HG02588 (cell line): ENCODE measurements around the gene SPINK8.
"Not testable (repeated sequence)": the region's sequence is repeated elsewhere in the genome, so short reads cannot be mapped to it uniquely, and the experiment has no call there.

Experiments used
- ATAC-seq: cut with Tn5 transposase; IDR thresholded peaks from one replicate; pipeline ENCODE4 v1.9.1; 2021; ENCODE audit warnings: mild to moderate bottlenecking, moderate library complexity; ENCODE audit not compliant: unreplicated experiment

Gene SPINK8

GRCh38 chr3:48333346-48334245 lies at the start of gene SPINK8:
SPINK8 (minus strand) TSS chr3:48333661; CDS start chr3:48328341, 5,320 bp downstream.
- ATAC-seq: not testable (repeated sequence)

GRCh38 chr3:48372862-48373435 lies 39.5 kb upstream of the SPINK8 start:
- ATAC-seq: no peak

GRCh38 chr3:48372377-48372770 lies 38.9 kb upstream of the SPINK8 start:
- no peak for ATAC-seq

GRCh38 chr3:48371651-48372376 lies 38.4 kb upstream of the SPINK8 start, which contains the start of gene FBXW12:
FBXW12 (plus strand) TSS chr3:48372219; CDS start chr3:48372768, 549 bp downstream.
- ATAC-seq: no peak

GRCh38 chr3:48370333-48370713 lies 36.9 kb upstream of the SPINK8 start:
- no peak for ATAC-seq

- no peak for ATAC-seq
Observed at GRCh38 chr3:48369693-48370332, 36.4 kb upstream of the SPINK8 start.

GRCh38 chr3:48367201-48367600 lies 33.7 kb upstream of the SPINK8 start:
- no peak for ATAC-seq

GRCh38 chr3:48364840-48365239 lies 31.4 kb upstream of the SPINK8 start:
- no peak for ATAC-seq

GRCh38 chr3:48361928-48362327 lies 28.5 kb upstream of the SPINK8 start:
- no peak for ATAC-seq

- no peak for ATAC-seq
Observed at GRCh38 chr3:48356419-48356818, 23.0 kb upstream of the SPINK8 start.

GRCh38 chr3:48353987-48354386 lies 20.5 kb upstream of the SPINK8 start:
- no peak for ATAC-seq

- no peak for ATAC-seq
Observed at GRCh38 chr3:48352546-48352945, 19.1 kb upstream of the SPINK8 start.

GRCh38 chr3:48347500-48347899 lies 14.0 kb upstream of the SPINK8 start:
- ATAC-seq: no peak

GRCh38 chr3:48345946-48346572 lies 12.6 kb upstream of the SPINK8 start:
- no peak for ATAC-seq

GRCh38 chr3:48344867-48345507 lies 11.5 kb upstream of the SPINK8 start:
- no peak for ATAC-seq

- no peak for ATAC-seq
Observed at GRCh38 chr3:48343432-48343831, 10.0 kb upstream of the SPINK8 start.

- no peak for ATAC-seq
Observed at GRCh38 chr3:48338635-48339034, 5.2 kb upstream of the SPINK8 start.

- not testable (repeated sequence) for ATAC-seq
Observed at GRCh38 chr3:48337536-48337935, 4.1 kb upstream of the SPINK8 start.

GRCh38 chr3:48335286-48335685 lies 1.8 kb upstream of the SPINK8 start:
- not testable (repeated sequence) for ATAC-seq

- ATAC-seq: no peak
Observed at GRCh38 chr3:48334605-48335004, 1.1 kb upstream of the SPINK8 start.
